Retinal pigment epithelial cell (primary cell): ENCODE data around the gene SDC3.
A peak's percentile ranks its signal among the peaks of the same experiment; 100 is the strongest.

ENCODE experiments used
- DNase-seq: peaks from one replicate; pipeline ENCODE4 v3.0.0-alpha.2; 2010; ENCODE audit warnings: low read depth
- H3K4me3 ChIP-seq: 2 replicates; pipeline ENCODE4 v1.5.1; 2011; ENCODE audit warnings: mild to moderate bottlenecking, low read length, control low read depth, moderate library complexity
- CTCF ChIP-seq: conservative IDR thresholded peaks from 2 replicates; pipeline ENCODE4 v1.5.1; 2011; ENCODE audit warnings: low read depth, low read length, control low read depth, inconsistent platforms

SDC3 gene, protein sequence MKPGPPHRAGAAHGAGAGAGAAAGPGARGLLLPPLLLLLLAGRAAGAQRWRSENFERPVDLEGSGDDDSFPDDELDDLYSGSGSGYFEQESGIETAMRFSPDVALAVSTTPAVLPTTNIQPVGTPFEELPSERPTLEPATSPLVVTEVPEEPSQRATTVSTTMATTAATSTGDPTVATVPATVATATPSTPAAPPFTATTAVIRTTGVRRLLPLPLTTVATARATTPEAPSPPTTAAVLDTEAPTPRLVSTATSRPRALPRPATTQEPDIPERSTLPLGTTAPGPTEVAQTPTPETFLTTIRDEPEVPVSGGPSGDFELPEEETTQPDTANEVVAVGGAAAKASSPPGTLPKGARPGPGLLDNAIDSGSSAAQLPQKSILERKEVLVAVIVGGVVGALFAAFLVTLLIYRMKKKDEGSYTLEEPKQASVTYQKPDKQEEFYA

DNA sequence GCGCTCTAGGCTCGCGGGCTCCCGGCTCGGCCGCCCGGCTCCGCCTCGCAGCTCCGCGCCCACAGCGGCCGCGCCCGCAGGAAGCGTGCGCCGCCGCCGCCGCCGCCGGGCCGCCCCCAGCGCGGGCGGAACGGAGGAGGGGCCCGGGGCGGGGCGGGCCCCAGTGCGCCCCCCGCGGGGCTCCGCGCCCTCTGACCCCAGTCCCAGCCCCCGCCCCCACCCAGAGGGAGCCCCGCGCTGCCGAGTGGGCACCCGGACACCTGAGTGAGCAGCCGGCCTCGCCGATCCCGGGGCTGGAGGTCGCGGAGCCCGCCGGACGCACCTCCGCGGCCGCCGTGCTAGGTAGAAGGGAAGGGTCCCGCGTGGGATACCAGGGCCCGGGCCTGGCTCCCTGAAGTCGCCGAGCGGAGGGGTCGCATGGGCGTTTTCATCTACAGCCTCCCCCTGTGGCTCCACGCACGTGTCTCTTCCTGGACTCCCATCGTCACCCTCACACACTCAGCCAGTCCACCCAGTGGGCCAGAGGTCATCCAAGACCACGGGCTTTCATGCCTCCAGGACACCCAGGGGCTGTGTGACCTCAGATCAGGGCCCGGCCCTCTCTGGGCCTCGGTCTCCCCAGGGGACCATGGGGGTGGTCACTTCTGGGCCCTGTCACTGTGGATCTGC lies at the start of gene SDC3:
TSS of gene SDC3 (minus strand) at position 63 of the 669 bp plus-strand sequence. CDS start 172 bp downstream, outside the sequence.
- DNase-seq = no peak
- peak within 1 kb of the TSS; percentile 52 for H3K4me3 ChIP-seq

GRCh38 chr1:30957560-30958222 lies 49.1 kb upstream of the SDC3 start:
- H3K4me3 ChIP-seq = no peak overlapping the region
- no peak for DNase-seq
- no peak for TF ChIP-seq CTCF

More for the DNA sequence above, at the start of gene SDC3:
- TF ChIP-seq CTCF = no peak

DNA sequence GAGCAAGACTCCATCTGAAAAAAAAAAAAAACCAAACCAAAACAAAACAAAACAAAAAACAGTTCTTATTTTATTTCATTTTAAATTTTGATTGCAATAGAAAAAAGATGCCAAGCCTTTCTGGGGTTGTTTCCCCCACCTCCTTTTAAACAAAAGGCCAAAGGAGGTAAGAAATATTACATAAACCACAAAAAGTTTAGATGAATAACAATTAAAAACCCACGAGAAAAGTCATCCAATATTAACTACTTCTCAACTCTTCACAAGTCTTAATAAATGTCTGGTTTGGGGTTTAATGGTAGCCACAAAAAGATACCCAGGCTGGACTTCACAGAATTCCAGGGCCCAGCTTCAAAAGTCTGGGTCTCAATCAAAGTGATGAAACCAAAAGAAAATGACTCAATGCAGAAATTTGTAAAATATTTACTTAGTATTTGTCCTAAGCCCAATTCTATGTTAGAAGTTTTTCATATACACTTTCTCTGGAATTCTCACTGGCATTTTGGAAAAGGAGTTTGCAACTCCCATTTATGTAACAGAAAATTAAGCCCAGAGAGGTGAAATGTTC lies 47.0 kb upstream of the SDC3 start:
- no peak for TF ChIP-seq CTCF
- H3K4me3 ChIP-seq = no peak overlapping the region
- no peak for DNase-seq

- no peak overlapping the region for H3K4me3 ChIP-seq
- no peak for DNase-seq
- TF ChIP-seq CTCF = no peak
Observed at GRCh38 chr1:30953685-30954084, 45.1 kb upstream of the SDC3 start.

- DNase-seq = no peak
Observed at GRCh38 chr1:30952098-30952497, 43.5 kb upstream of the SDC3 start.

GRCh38 chr1:30950700-30951099 lies 42.1 kb upstream of the SDC3 start:
- TF ChIP-seq CTCF = no peak
- no peak overlapping the region for H3K4me3 ChIP-seq
- DNase-seq = no peak

More at GRCh38 chr1:30952098-30952497, 43.5 kb upstream of the SDC3 start:
- no peak overlapping the region for H3K4me3 ChIP-seq
- no peak for TF ChIP-seq CTCF
